ENCODE measurements around the gene HECA.
"Not testable (repeated sequence)": the region's sequence is repeated elsewhere in the genome, so short reads cannot be mapped to it uniquely, and the experiment has no call there.

The HECA gene

GRCh38 chr6:139133262-139134063, 1.4 kb upstream of the HECA start:
- in situ Hi-C loops (cut with HindIII; ENCODE audit: low pct_ligation_motif_present, low pct_unique_long_range_greater_than_20kb, low sequenced_read_pairs), result no loop called here
- no peak for DNase-seq

- in situ Hi-C loops (cut with HindIII; ENCODE audit: low pct_ligation_motif_present, low pct_unique_long_range_greater_than_20kb, low sequenced_read_pairs), result no loop called here
- DNase-seq, result no peak
These were observed 850 bp upstream of the HECA start for GRCh38 chr6:139134064-139134395.

GRCh38 chr6:139135578-139136545, 982 bp downstream of the HECA start:
- in situ Hi-C loops (cut with HindIII; ENCODE audit: low pct_ligation_motif_present, low pct_unique_long_range_greater_than_20kb, low sequenced_read_pairs), result no loop called here

DNA sequence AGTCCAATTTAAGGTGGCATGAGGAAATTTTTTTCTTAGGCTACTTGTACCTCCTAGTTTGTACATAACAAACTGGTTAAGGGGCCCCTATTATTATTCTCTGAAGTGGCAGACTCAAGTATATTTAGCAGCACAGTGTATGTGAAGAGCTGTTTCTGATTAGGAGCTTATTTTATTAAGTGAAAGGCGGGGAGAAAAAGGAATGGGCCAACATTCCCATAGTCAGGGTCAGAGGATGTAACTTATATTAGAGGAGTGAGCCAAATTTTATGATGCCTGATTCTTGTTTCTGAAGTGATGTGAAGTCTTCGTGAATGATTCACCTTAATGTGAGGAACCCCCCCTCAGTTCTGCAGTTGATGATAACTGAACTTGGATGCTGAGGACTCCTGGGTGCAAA, 2.8 kb downstream of the HECA start:
- DNase-seq, result no peak

More at GRCh38 chr6:139135578-139136545, 982 bp downstream of the HECA start:
- DNase-seq, result peak; percentile 20

GRCh38 chr6:139140854-139141253, 6.0 kb downstream of the HECA start:
- DNase-seq; in situ Hi-C loops (cut with HindIII; ENCODE audit: low pct_ligation_motif_present, low pct_unique_long_range_greater_than_20kb, low sequenced_read_pairs): not testable (repeated sequence)

More for the DNA sequence above, 2.8 kb downstream of the HECA start:
- in situ Hi-C loops (cut with HindIII; ENCODE audit: low pct_ligation_motif_present, low pct_unique_long_range_greater_than_20kb, low sequenced_read_pairs), result no loop called here

DNA sequence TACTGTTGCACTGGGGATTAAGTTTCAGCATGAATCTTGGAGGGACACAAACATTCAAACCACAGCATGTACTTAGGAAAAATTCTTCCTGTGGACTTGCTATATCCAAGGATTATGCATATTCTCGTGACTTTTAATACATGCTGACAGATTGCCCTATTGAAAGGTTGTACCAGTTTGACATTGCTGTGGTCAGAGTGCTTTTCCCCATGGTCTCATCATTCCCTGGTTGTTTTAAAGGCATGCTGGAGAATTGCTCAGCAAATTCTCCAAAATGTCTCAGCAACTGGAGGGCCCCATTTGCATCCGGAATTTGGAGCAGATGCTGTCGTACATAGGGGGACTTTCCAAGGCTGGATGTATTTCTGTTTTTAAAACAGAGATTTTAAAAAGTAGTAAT, 7.4 kb downstream of the HECA start:
- DNase-seq, result no peak
- in situ Hi-C loops (cut with HindIII; ENCODE audit: low pct_ligation_motif_present, low pct_unique_long_range_greater_than_20kb, low sequenced_read_pairs), result no loop called here

- no peak for DNase-seq
These were observed 8.2 kb downstream of the HECA start for GRCh38 chr6:139143111-139143510.

DNA sequence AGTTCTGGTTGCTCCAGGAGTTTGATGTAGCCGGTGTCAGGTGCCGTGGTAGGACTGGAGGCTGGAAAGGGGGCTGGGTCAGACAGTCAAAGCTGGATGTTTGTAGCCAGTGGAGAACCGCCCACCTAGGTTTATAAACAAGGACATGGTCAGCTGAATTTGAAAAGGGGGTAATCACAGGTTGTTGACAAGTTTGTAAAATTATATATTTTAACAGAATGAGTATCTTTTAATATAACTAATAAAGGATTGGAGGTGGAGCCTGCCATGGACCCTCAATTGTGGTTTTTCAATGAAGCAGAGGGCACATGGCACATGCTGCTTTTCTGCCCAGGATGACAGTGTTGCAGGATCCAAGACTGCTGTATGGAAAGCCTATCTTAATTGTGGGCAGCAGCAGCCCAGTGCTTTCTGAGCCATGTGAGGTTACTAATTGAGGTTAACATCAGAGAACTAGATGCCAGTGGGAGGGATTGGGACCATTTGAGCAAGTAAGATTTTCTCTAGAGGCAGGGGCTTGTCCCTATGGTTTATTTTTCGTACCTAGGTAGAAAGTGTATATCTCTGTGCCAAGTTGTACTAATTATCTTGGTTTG, 9.7 kb downstream of the HECA start:
- DNase-seq, result no peak
- in situ Hi-C loops (cut with HindIII; ENCODE audit: low pct_ligation_motif_present, low pct_unique_long_range_greater_than_20kb, low sequenced_read_pairs), result no loop called here

More at GRCh38 chr6:139143111-139143510, 8.2 kb downstream of the HECA start:
- in situ Hi-C loops (cut with HindIII; ENCODE audit: low pct_ligation_motif_present, low pct_unique_long_range_greater_than_20kb, low sequenced_read_pairs), result no loop called here

DNA sequence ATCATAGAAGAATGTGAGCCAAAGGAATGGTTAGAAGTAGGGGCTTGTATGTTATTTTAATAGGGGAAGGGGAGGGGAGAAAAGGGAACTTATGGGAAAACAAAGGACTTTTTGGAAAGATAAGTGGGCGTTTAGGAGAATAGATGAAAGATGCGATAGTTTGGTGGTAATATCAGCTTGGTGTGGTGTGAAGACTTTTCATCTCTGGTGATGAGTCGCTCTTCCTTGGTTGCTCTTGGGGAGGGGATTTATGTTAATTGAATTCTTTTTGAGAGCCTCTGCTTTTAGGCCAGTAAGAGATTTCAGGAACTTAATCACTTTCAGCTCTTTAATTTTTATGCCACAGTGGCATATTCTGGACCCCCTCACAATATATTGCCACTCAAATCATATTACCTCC, 10.8 kb downstream of the HECA start:
- DNase-seq, result no peak

GRCh38 chr6:139146317-139146726, 11.4 kb downstream of the HECA start:
- in situ Hi-C loops (cut with HindIII; ENCODE audit: low pct_ligation_motif_present, low pct_unique_long_range_greater_than_20kb, low sequenced_read_pairs), result no loop called here
- DNase-seq, result no peak

More for the DNA sequence above, 10.8 kb downstream of the HECA start:
- in situ Hi-C loops (cut with HindIII; ENCODE audit: low pct_ligation_motif_present, low pct_unique_long_range_greater_than_20kb, low sequenced_read_pairs), result no loop called here

DNA sequence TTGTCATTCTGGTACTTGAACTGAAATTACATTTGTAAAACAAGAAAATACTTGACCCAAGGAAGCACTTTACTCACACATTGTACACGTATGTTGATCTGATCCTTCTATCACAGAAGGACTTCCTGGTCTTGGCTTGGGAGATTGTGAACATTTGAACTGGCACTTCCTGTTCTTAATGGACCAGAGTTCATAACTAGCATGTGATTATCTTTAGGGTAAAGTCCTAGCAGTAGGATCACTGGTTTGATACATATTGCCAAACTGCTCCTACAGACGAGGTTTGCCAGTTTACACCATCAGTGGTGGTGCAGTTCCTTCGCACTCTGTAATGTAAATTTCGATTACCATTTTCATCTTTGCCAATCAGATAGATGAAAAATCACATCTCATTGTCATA, 12.7 kb downstream of the HECA start:
- no peak for DNase-seq
- in situ Hi-C loops (cut with HindIII; ENCODE audit: low pct_ligation_motif_present, low pct_unique_long_range_greater_than_20kb, low sequenced_read_pairs), result no loop called here

GRCh38 chr6:139148557-139149235, 13.8 kb downstream of the HECA start:
- DNase-seq, result no peak

DNA sequence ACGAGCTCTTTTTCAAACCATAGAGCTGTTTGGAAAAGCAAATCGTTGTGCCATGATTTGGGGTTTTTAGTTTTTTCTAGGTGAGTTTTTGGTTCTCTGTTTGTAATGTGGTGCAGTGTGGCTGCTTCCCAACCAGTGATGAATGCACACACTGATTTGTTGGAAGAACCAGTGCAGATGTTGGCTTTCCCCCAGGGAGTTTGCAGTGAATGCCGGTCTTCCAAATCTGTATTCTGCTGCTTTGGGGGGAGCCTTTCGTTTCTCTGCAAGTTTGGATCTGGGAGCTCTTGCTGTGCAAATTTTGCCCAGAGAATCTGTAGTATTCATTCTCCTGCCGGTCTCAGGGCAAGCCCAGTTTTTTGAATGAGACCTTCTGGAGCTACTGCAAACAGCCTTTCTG, 14.5 kb downstream of the HECA start:
- DNase-seq, result no peak
- in situ Hi-C loops (cut with HindIII; ENCODE audit: low pct_ligation_motif_present, low pct_unique_long_range_greater_than_20kb, low sequenced_read_pairs), result no loop called here

More at GRCh38 chr6:139148557-139149235, 13.8 kb downstream of the HECA start:
- in situ Hi-C loops (cut with HindIII; ENCODE audit: low pct_ligation_motif_present, low pct_unique_long_range_greater_than_20kb, low sequenced_read_pairs), result no loop called here

GRCh38 chr6:139150920-139151319, 16.0 kb downstream of the HECA start:
- in situ Hi-C loops (cut with HindIII; ENCODE audit: low pct_ligation_motif_present, low pct_unique_long_range_greater_than_20kb, low sequenced_read_pairs), result no loop called here
- no peak for DNase-seq

- no peak for DNase-seq
- in situ Hi-C loops (cut with HindIII; ENCODE audit: low pct_ligation_motif_present, low pct_unique_long_range_greater_than_20kb, low sequenced_read_pairs), result no loop called here
These were observed 16.7 kb downstream of the HECA start for GRCh38 chr6:139151425-139152087.

- in situ Hi-C loops (cut with HindIII; ENCODE audit: low pct_ligation_motif_present, low pct_unique_long_range_greater_than_20kb, low sequenced_read_pairs), result no loop called here
- DNase-seq, result no peak
These were observed 17.4 kb downstream of the HECA start for GRCh38 chr6:139152088-139152891.

DNA sequence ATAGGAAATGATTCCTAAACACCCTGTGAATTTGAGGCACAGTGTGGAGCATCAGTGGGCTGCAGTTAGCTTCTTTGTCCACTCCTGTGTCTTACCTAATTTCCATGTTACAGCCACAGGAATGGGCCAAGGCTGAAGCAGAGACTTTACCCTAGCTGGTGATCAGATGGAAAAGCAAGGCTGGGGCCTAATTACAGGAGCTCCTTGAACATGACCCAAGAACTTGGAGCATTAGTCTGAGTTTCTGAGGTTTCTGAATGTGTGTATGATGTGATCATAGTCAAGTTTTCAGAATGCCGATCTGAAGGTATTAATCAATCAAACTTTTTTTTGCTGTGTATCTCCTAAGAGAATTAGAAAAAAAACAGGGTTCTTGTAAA, 18.0 kb downstream of the HECA start:
- in situ Hi-C loops (cut with HindIII; ENCODE audit: low pct_ligation_motif_present, low pct_unique_long_range_greater_than_20kb, low sequenced_read_pairs), result no loop called here

More for the DNA sequence above, 18.0 kb downstream of the HECA start:
- no peak for DNase-seq

Data from ACHN (cell line).